ENCODE measurements around the gene EXO1.

- TF ChIP-seq CTCF (IDR thresholded peaks at IDR 0.05; ENCODE audit: poor library complexity) = no peak
- no peak for TF ChIP-seq EZH2 (IDR thresholded peaks at IDR 0.05; ENCODE audit: borderline replicate concordance)
Measured at GRCh38 chr1:241839369-241839979, 8.5 kb upstream of the EXO1 start.
